Pancreas (tissue), 10 donors: Measurements from ENCODE around the gene TMIGD2. TPM values are rescaled to one million over a fixed set of nuclear protein-coding genes. Genes with fewer than 3 reads are reported as not detected.
A peak's percentile ranks its signal among the peaks of the same experiment; 100 is the strongest.

Source experiments
- ATAC-seq, 4 donors: fragments of 200-7000 bp; cut with Tn5 transposase; one replicate each; pipeline versions ENCODE4 v1.8.0 to v1.9.1; 2020; ENCODE audit warnings: mild to moderate bottlenecking in 4 of 4, moderate library complexity in 4 of 4
- DNase-seq, 6 donors: peaks; one replicate each; pipeline ENCODE4 v3.0.0-alpha.2; 2020
- FAIRE-seq: peaks from 2 replicates; lab custom pipeline; 2012; peaks lifted over from hg19 to GRCh38; lab: Jason Lieb, UNC
- H3K27ac ChIP-seq, 4 donors: fragments of 200-600 bp; sonication (generic); 1 replicate in 3 of 4; 2 replicates in 1 of 4; pipeline versions ENCODE4 v1.5.0 to v1.8.0; 2020
- H3K27me3 ChIP-seq, 4 donors: fragments of 200-600 bp; one replicate each; pipeline ENCODE4 v1.8.0; 2021
- H3K36me3 ChIP-seq, 3 donors: fragments of 200-600 bp; sonication (generic) in 1 of 3; one replicate each; pipeline versions ENCODE4 v1.5.0 to v1.8.0; 2020 to 2021
- H3K4me1 ChIP-seq, 3 donors: fragments of 200-600 bp; one replicate each; pipeline ENCODE4 v1.8.0; 2021
- H3K4me3 ChIP-seq, 4 donors: fragments of 200-600 bp; sonication (generic) in 2 of 4; one replicate each; pipeline versions ENCODE4 v1.5.0 to v1.8.0; 2020 to 2021
- H3K9me3 ChIP-seq, 4 donors: fragments of 200-600 bp; one replicate each; pipeline ENCODE4 v1.8.0; 2021
- CTCF ChIP-seq, 4 donors: fragments of 200-600 bp; sonication (generic) in 3 of 4; IDR thresholded peaks; one replicate each; pipeline versions ENCODE4 v1.5.0 to v1.8.0; 2021; ENCODE audit warnings: antibody characterized with exemption in 4 of 4
- WGBS, 2 donors: extraction: QIAGEN DNeasy Blood & Tissue Kit; methylation state at CpG; one replicate each; pipeline ENCODE4 v1.1.7; 2013; 5-methylcytosine and 5-hydroxymethylcytosine counted together
- intact Hi-C, 3 donors: fragments of 100-400 bp; cut with DNase I; formaldehyde crosslinking; loops; one replicate each; pipeline versions ENCODE4 v1.11.1 to v1.14.2; 2022
- polyA plus RNA-seq, 2 donors: library from polyadenylated mRNA; stranded (reverse); fragments of 200-250 nt; gene quantifications; one replicate each; pipeline ENCODE4 v1.2.3, GENCODE V29; 2013
- total RNA-seq, 6 donors: library from RNA; stranded (reverse); fragmentation: NEBNext Ultra II Directional in 4 of 6; extraction: Animal tissue kit (Norgen Biotek cat#: 25700) in 4 of 6; gene quantifications; one replicate each; pipeline versions ENCODE4 v1.2.1 to v1.2.4, GENCODE V29; 2021 to 2023
- donor health status: healthy with polysubstance abuse.
- donor health status: DM: no; HTN: no; CAD: no; lungs with moderate emphysema.
- donor health status: DM: no; HTN: no; CAD: no.
- donor health status: control.
- donor health status: control.
- donor health status: Bipolar disorder and iron deficiency.
- donor health status: DM: yes; HTN: yes; CAD: no.
- donor health status: DM: no; HTN: no; CAD: no.
- donor health status: DM: no; HTN: no; CAD: no.
- donor health status: DM: yes; HTN: yes; CAD: no.

Gene TMIGD2
- total and polyA plus RNA-seq, 8 donors = 0.16 to 0.28 TPM; not detected in 6

GRCh38 chr19:4310247-4311121, 8.3 kb upstream of the TMIGD2 start:
- Histone ChIP-seq H3K9me3 (no peaks in the 10 kb centered on the region), H3K27me3 (no peaks in the 10 kb centered on the region), H3K4me3 (no peak overlapping the region), H3K27ac (no peak overlapping the region), H3K36me3 (no peaks in the 10 kb centered on the region), H3K4me1 (no peaks in the 10 kb centered on the region)
- no peak for TF ChIP-seq CTCF (IDR thresholded peaks at IDR 0.05)
- ATAC-seq (peak in 1 of 4 donors; percentile 17), FAIRE-seq (no peak), DNase-seq (no peak)
- intact Hi-C loops = no loop called here
- WGBS, 2 donors = 82 to 86% methylated on average over 22 of the region's 22 CpGs

- WGBS, 2 donors = 72 to 75% methylated on average over 16 of the region's 16 CpGs
- Histone ChIP-seq H3K4me3 (no peak overlapping the region), H3K4me1 (no peaks in the 10 kb centered on the region), H3K27me3 (peaks cover 0 to 6% (median 3%) of the 10 kb centered on the region in 4 donors), H3K27ac (no peak overlapping the region), H3K36me3 (no peaks in the 10 kb centered on the region), H3K9me3 (no peaks in the 10 kb centered on the region)
- ATAC-seq (no peak), DNase-seq (no peak), FAIRE-seq (no peak)
- intact Hi-C loops = no loop called here
- no peak for TF ChIP-seq CTCF (IDR thresholded peaks at IDR 0.05)
These were observed 3.5 kb upstream of the TMIGD2 start for GRCh38 chr19:4305659-4306058.

GRCh38 chr19:4305257-4305612, 3.0 kb upstream of the TMIGD2 start:
- Histone ChIP-seq H3K27ac (no peak overlapping the region), H3K36me3 (no peaks in the 10 kb centered on the region), H3K9me3 (no peaks in the 10 kb centered on the region), H3K27me3 (peaks cover 0 to 6% (median 3%) of the 10 kb centered on the region in 4 donors), H3K4me3 (no peak overlapping the region), H3K4me1 (no peaks in the 10 kb centered on the region)
- 61 to 67% methylated on average over 7 of the region's 7 CpGs for WGBS, 2 donors
- no peak for TF ChIP-seq CTCF (IDR thresholded peaks at IDR 0.05)
- ATAC-seq = no peak
- no peak for FAIRE-seq
- no peak for DNase-seq
- intact Hi-C loops = no loop called here

GRCh38 chr19:4304538-4305256, 2.5 kb upstream of the TMIGD2 start, which contains the start of gene FSD1:
TSS of gene FSD1 (plus strand) at chr19:4304598. CDS start at chr19:4304747, 149 bp downstream.
- ATAC-seq (peak in 2 of 4 donors; percentile 22 to 47), DNase-seq (peak in 1 of 6 donors; percentile 36), FAIRE-seq (no peak)
- Histone ChIP-seq H3K36me3 (no peaks in the 10 kb centered on the region), H3K4me3 (no peak within 1 kb of the TSS), H3K27ac (no peak within 1 kb of the TSS), H3K27me3 (peaks cover 0 to 6% (median 3%) of the 10 kb centered on the region in 4 donors), H3K9me3 (no peaks in the 10 kb centered on the region), H3K4me1 (no peaks in the 10 kb centered on the region)
- TF ChIP-seq CTCF (IDR thresholded peaks at IDR 0.05) = no peak
- WGBS, 2 donors = 5 to 7% methylated on average over 35 to 53 of the region's 63 CpGs
- intact Hi-C loops = no loop called here
